Dermis microvascular lymphatic vessel endothelial cell (primary cell): ENCODE data around the gene MCCC1. TPM values are rescaled to one million over a fixed set of nuclear protein-coding genes. Genes with fewer than 3 reads are reported as not detected.
"Not testable (repeated sequence)": the region's sequence is repeated elsewhere in the genome, so short reads cannot be mapped to it uniquely, and the experiment has no call there.

Experiments used
- DNase-seq, 2 donors: peaks; one replicate each; pipeline versions ENCODE4 v3.0.0 to v3.0.0-alpha.2; 2010; ENCODE audit warnings: low read depth in 2 of 2
- total RNA-seq: library from RNA; depleted of rRNA; stranded (reverse); fragments of >200 nt; gene quantifications from 2 replicates; pipeline ENCODE4 v1.2.1, GENCODE V29; 2014

MCCC1 gene
- total RNA-seq, 1 donor from 2014 or later = 19.5 TPM

DNA sequence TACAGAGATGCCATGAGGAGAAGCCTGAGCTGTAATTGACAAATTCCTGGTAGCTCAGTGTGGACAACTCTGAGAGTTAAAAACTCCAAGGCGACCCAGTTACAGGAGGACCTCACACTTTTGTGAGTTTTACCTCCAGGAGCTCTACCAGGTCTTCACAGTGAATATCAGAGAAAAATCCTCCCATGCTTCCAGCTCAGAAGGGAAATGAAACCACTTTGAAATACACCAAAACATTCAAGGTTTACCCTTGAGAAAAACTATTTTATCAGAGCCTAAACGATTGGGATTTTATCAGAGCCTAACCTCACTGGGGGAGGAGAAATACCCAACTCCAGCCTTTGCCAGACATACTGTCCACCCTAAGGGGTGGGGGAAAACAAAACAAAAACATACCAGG is 52.4 kb downstream of the MCCC1 start:
- DNase-seq = no peak

DNA sequence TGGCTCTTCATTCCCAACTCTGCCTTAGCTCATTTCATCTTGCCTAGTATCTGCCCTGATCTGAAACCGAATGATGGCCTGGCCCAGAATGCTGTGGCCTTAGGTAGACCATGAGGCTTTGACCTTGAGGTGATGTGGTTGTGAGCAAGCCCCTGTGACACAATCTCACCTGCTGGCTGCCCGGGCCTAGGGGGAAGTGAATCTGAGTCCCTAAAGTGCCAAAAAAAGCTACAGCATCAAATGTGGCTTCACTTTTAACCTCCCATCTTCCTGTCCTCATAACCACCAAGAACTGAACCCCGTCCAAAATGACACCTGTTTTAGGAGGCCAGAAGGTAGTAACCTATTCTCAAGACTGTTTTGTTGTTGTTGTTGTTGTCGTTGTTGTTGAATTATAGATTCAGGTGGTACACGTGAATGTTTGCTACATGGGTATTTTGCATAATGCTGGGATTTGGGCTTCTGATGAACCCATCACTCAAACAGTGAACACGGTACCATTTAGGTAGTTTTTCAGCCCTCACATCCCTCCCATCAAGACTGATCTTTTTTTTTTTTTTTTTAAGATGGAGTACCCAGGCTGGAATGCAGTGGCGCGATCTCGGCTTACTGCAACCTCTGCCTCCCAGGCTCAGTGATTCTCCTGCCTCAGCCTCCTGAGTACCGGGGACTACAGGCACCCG is 54.6 kb downstream of the MCCC1 start:
- DNase-seq = no peak

DNA sequence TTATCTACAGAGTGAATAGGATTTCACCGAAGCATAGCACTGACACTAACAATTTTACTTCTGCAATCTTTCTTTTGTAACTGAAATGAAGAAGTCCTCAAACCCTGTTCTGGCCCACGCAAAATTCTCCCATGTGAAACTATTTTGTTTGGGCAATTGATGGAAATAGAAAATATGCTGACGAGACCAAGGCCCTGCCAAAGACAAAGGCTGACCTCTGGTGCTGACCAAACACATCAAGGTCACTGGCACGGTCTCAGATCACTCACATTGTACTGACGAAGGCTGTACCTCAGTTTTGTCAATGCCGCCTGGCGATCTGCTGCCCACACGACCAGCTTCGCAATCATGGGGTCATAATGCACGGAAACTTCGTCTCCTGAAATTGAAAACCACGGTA is 60.5 kb downstream of the MCCC1 start:
- no peak for DNase-seq

DNA sequence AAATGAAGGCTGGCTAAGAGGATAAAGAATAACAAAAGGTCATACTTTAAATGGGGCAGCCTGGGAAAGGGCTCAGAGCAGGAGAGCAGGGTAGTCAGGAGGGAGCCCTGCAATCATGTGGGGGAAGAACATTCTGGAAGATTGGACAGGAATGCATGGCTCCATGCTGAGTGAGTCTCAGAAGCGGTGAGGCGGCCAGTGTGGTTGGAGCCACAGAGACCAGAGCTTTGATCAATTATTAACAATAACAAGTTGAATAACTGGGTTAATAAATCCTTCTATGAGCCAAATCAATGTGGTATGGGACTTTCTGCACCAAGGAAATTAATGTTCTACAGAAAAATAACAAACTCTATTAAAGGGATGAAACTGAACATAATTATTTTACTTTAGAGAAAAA is 61.1 kb downstream of the MCCC1 start:
- DNase-seq = no peak

DNA sequence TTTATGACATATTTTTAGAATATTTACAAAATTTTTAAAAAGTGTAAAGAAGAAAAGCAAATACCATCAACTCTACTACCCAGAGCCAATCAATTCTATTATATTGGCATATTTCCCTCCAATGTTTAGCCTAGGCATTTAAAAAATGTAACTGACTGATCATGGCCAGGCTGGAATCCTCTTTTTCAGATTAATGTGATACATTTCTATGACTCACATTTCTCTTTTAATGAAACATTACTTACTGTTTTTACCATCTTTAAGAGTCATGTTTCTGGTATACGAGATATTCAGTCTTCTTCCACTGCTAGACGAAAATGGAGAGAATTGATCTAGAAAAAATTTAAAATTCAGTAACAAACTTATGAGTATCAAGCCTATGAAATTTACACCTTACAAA is 65.5 kb downstream of the MCCC1 start:
- no peak for DNase-seq

DNA sequence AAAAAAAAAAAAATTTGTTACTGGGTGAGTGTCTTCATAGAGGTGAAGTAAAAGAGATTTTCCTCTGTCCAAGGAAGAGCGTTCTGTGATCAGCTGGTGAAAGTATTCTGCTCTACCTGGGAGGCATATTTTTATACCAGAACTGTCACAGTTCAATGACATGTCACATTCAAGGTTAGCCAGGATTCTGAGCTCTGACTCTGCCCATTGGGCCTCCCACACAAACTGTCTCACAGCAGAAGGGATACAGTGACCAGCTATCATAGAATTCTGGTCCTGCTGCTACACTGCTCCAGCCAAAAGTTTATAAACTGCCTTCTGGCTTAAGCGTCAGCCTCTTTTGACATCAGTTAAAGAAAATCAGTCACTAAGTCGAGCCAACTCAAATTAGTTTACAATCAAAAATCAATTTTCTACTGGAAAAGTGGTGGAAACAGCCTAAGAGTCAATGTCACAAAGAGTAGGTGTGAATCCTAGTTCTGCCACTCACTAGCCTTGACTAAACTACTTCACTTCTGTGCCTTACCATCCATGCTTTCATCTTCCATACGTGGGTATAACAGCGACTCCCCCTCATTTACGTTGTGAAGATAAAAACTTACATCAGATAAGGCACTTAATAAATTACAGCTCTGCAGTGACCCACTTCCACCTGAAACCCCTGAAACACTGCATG is 66.3 kb downstream of the MCCC1 start:
- no peak for DNase-seq

DNA sequence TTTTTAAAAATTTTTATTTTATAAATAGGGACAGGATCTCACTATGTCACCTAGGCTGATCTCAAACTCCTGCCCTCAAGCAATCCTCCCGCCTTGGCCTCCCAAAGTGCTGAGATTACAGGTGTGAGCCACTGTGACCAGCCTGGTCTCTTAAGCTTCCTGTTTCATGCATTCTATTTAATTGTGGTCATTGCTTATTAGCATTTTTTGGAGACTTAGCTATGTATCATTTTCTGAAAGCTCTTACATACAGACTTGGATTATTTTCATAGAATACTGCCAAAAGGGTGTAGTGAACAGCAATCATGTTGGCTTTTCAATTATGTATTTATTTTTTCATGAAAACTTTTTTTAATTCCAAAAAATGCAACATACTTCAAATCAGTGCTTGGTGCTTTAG is 67.5 kb downstream of the MCCC1 start:
- DNase-seq = no peak

DNA sequence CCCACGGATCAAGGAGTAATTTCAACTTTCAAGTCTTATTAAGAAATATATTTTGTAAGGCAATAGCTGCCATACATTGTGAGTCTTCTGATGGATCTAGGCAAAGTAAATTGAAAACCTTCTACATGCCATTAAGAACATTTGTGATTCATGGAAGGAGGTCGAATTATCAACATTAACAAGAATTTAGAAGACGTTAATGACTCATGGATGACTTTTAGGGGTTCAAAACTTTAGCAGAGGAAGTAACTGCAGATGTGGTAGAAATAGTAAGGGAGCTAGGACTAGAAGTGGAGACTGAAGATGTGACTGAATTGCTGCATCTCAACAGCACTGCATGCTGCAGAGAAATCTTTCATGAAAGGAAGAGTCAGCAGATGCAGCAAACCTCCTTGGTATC is 70.9 kb downstream of the MCCC1 start:
- no peak for DNase-seq

DNA sequence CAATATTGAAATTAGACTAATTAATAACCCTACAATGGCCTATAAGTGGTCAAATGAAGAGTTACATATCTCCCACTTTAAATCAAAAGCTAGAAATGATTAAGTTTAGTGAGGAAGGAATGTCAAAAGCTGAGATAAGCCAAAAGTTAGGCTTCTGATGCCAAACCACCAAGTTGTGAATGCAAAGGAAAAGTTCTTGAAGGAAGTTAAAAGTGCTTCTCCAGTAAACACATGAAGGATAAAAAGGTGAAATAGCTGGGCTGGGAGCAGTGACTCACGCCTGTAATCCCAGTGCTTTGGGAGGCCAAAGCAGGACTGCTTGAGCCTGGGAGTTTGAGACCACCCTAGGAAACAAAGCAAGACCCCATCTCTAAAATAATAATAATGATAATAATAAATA is 72.0 kb downstream of the MCCC1 start:
- no peak for DNase-seq

DNA sequence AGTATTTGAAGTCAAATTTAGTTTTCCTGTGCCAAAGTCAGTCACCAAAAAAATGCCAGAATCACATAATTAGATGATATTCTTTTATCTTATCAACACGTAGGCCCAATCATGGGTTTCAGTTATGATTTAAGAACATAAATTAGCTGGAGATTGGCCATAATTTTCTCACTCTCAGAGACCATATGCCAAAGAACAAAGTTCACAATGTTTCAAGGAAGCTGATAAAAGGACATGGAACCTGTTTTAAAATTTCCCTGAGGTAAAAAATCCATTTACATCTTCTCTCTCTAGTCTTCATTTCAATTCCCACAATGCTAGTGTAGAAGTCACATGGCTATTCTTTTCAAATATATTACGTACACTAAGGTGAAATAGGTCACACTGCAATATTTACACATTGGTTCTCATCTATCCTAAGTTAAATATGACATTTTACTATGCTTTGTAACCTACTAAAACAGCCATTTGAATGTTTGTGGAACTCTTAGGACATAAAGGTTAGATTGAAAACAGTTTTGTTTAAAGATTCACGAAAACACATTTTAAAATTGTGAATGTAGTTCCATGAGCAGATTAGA is 76.3 kb downstream of the MCCC1 start:
- no peak for DNase-seq

DNA sequence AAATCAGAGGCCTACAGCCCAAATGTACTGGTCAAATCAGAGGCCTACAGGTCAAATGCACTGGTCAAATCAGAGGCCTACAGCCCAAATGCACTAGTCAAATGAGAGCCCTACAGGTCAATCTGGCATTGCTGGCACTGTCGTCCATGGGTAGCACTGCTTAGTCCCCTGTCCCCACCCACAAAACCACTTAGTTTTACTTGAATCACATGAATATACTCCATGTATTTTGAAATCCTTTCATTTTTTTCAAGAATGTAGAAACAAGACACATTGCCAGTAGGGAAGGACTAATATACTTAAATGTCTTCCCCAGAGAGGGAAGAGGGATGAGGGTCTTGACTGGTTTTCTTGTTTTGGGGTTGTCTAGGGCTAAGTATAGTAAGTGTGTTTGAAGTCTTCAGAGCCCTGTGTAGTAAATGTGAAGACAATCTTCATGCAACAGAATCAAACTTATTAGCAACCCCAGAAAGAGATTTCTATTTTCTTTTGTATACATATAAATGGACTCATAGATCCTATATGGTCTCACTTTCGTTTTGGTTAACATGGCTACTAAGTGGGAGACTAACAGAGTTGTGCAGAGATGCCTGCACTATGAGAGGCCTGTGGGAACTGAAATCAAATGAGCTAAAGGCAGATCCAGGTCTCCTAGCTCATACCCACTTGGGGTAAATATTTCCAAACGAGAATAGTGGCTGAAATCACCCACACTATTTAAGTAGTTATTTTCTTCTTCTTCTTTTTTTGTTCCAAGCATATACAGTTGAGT is 80.7 kb downstream of the MCCC1 start:
- DNase-seq = no peak

DNA sequence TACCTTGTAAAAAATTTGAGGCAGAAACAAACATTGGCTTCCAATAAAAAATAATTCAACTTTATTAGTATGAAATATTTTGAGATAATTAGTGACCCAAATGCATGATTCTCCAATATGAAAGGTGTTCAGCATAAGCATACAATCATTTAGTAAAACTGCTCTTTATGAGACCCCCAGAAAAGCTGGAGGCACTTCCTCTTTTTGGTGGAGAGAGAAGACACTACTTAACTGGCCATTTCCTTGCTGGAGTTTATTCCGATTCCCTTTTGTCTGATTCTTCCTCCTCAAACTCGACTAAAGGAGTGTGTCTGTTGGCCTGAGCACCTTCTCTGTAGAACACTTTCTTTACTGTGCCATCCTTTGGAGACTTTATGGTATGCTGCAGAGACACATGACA is 84.1 kb downstream of the MCCC1 start:
- no peak for DNase-seq

DNA sequence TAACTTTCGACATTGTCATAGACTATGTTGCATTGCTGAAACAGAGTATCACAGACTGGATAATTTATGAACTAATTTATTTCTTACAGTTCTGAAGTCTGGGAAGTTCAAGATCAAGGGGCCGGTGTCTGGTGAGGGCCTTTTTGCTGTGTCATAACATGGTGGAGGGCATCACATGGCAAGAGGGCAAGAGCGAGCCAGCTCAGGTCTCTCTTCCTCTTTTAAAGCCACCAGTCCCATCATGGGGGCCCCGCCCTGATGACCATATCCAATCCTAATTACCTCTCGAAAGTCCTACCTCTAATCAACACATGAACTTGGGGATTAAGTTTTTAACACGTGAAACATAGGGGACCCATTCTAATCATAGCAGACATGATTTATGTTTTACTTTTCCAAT is 85.4 kb downstream of the MCCC1 start:
- no peak for DNase-seq

DNA sequence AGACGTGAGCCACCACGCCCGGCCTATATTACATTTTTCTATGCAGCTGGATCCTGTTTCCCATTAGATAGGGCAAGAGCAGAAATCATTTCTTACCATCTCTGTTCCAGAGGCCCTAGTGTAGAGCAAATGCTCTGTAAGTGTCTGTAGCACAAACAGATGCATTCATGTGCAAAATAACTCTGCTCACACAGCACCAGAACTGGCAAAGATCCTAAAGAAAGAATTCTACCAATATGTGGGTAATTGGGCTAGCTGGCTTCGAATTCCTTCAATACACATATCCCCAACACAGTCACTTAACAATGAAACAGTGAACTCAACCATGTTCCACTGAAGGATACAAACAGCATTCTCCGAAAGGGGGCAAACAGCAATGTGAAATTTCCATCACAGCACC is 86.2 kb downstream of the MCCC1 start:
- DNase-seq = no peak

DNA sequence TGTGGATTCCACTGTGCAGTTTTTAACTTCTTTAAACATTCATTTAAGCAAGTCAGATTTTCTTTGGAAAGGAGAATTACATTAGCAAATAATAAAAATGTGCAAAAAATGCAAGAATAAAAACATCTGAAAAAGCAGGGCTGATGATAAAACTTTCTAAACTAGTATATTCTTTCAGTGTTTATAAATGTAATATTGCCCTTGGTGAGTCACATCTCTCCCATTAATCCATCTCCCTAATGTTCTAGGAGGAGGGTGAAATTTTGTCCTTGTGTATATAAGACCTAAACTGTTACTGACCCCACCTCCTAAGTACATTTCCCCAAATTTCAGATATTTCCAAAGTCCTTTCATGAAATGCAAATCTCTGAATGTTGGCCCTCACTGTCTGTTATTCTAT is 90.5 kb downstream of the MCCC1 start:
- DNase-seq = no peak

DNA sequence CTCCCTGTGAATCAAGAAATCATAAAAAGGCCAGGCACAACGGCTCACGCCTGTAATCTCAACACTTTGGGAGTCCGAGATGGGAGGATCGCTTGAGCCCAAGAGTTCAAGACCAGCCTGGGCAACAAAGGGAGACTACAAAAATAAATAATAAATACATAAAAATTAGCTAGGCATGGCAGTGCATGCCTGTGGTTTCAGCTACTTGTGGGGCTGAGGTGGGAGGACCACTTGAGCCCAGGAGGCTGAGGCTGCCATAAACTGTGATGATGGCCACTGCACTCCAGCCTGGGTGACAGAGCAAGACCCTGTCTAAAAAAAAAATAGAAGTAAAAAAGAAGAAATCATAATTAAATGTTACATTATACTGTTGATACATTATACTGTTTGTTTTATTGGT is 91.0 kb downstream of the MCCC1 start:
- no peak for DNase-seq

DNA sequence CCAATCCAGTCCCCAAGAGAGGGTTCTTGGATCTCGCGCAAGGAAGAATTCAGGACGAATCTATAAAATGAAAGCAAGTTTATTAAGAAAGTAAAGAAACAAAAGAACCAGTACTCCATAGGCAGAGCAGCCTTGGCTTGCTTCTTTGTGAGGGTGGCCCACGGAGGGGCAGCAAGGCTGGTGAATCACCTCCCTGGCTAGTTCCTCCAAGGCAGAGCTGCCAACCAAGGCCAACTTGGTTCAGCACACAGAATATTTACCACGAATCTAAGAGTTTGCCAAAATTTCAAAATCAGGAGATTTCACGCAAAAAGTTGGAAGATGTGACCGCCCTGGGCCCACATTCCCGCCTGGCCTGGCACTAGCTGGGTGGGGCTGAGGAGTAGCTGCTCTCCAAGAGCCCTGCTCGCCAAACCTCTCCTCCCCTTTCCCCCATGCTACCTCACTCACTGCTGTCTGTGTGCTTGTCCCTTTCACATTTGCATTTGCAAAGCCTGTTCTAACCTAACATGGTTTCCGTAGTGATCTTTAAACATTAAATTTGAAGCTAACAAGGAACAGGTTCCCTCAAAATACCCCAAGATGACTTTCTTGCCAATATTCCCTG is 92.8 kb downstream of the MCCC1 start:
- DNase-seq = no peak

DNA sequence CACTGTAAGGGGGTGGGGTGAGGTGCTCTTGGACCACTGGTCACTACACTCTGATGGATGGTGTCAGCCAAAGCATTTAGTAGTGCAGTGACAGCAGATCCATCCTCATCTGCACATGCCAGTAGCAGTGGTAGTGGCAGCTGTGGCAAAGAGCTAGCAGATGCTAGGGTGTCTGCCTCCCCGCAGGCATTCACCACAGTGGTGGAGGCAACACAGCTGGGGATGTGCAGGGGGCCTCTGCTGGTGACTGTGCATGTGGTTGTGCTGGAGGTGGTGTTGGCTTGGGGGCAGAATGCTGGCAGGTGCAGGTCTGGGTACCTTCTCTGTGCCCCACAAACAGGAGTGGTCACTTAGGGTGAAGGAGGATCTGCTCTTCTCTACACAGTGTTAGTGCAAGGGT is 99.5 kb downstream of the MCCC1 start:
- DNase-seq = no peak

DNA sequence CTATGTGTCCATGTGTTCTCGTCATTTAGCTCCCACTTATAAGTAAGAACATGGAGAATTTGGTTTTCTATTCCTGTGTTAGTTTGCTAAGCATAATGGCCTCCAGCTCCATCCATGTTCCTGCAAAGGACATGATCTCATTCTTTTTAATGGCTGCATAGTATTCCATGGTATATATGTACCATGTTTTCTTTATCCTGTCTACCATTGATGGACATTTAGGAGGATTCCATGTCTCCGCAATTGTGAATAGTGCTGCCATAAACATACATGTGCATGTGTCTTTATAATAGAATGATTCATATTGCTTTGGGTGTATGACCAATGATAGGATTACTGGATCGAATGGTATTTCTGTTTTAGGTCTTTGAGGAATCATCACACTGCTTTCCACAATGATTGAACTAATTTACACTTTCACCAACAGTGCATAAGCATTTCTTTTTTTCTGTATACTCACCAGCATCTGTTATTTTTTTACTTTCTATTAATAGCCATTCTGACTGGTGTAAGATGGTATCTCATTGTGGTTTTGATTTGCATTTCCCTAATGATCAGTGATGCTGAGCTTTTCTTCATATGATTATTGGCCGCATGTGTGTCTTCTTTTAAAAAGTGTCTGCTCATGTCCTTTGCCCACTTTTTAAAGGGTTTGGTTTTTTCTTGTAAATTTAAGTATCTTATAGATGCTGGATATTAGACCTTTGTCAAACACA is 105.7 kb downstream of the MCCC1 start:
- not testable (repeated sequence) for DNase-seq

DNA sequence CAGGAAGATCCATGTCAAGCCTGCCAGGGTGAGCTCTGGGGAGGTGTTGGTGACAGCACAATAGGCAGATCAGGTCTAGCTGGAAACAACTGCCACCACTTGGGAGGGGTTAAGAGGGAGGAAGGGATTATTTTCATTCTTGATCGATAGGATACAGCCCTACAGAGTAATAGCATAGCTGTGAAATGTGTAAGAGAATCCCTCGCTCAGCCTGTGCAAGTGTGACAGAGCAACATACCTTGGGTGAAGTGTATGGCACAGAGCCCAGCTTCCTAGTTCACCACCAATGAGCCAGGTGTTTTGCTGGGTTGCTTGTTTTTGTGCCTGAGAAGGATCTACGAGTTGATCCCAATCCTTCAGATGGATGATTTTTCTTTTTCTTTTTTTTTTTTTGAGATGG is 109.7 kb downstream of the MCCC1 start:
- no peak for DNase-seq

DNA sequence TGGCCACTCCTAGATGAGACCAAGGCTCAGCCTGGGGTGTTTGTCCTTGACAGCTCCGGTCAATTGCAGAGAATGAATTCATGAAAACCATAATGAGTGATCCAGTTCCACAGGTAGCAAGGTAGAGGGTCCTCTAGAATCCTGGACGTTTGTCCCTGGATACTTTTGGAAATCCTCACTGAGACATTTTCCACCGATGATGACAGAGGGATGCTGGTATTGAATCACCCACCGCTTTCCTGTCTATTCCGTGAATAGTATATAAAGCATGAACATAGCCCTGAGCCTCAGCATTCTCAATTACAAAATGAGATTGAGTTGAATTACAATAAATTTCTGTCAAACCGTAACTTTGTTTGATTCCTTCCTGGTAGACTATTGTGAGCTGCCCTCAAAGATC is 113.3 kb downstream of the MCCC1 start:
- DNase-seq = no peak
